NCI-H2196 (cell line): ENCODE results near the gene MACROD2.
"Not testable (repeated sequence)": the region's sequence is repeated elsewhere in the genome, so short reads cannot be mapped to it uniquely, and the experiment has no call there.

Experiments used
- DNase-seq: peaks from one replicate; lab custom pipeline; 2025; ENCODE audit not compliant: unreplicated experiment; lab: John Stamatoyannopoulos, UW

The MACROD2 gene

DNA sequence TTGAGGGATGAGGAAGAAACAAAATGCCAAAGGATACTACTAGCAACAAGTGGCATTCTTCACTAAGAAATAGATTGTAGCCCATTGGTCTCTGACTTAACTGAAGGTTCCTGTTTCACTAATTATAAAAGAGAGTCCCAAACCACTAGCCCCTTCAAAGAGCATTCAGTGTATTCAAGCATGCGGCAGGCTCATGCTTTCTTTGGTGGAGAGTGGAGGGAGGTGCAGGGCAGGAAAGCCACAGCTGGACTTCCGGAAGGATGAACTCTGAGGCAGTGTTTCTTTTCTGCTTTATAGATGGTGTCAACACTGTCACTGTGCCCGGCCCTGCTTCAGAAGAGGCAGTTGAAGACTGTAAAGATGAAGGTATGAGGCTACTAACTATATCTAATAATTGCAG is 1941.9 kb downstream of the MACROD2 start:
- DNase-seq = no peak

DNA sequence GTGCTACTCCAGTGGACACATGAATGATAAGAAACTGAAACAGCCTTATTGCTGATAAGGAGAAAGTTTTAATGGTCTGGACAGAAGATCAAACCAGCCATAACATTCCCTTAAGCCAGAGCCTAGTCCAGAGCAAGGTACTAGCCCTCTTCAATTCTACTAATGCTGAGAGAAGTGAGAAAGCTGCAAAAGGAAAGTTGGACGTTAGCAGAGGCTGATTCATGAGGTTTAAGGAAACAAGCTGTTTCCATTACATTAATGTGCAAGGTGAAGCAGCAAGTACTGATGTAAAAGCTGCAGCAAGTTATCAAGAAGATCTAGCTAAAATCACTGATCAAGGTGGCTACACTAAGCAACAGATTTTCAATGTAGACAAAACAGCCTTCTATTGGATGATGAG is 1943.5 kb downstream of the MACROD2 start:
- DNase-seq = no peak

DNA sequence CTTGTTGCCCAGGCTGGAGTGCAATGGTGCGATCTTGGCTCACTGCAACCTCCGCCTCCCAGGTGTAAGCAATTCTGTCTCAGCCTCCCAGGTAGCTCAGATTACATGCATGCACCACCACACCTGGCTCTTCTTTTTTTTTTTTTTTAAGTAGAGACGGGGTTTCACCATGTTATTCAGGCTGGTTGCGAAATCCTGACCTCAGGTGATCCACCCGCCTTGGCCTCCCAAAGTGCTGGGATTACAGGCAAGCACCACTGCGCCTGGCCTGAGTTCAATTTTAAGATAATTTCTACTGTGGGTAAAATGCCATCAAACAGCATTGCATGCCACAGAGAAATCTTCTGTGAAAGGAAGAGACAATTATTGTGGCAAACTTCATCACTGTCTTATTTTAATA is 1944.8 kb downstream of the MACROD2 start:
- DNase-seq = no peak

DNA sequence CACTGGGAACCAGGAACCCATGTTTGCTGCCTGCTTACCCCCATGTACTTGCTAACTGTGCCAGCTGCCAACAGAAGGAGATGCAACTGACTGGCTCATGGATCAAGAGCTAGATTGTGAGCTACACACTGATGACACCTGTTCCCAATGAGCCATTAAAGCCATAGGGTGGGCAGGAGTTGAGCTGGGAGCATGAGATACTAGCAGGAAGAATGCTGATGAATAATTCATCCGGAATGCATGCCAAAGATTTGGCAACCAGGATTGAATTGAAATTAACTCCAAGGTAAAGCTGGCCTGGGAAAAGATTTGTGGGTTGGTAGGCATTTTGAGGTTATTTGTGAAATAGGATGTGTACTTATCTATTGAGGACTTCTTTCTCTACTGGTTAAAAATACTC is 1946.8 kb downstream of the MACROD2 start:
- DNase-seq = no peak

DNA sequence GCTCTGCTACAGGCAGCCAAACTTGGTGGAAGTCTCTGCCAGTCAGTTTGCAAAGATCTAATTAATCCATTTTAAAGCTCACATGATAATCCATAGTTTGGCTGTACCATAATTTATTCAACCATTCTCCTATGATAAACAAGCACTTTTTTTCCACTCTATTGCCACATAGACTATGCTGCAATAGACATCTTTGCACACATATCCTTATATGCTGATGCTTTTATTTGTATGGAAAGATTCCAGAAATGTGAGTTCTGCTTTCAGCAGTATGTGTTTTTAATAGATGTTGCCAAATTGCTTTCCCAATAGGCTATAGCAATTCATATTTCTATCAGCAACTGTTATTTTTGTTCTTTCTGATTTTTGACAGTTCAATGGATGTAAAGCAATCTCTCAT is 1950.0 kb downstream of the MACROD2 start:
- DNase-seq = no peak

DNA sequence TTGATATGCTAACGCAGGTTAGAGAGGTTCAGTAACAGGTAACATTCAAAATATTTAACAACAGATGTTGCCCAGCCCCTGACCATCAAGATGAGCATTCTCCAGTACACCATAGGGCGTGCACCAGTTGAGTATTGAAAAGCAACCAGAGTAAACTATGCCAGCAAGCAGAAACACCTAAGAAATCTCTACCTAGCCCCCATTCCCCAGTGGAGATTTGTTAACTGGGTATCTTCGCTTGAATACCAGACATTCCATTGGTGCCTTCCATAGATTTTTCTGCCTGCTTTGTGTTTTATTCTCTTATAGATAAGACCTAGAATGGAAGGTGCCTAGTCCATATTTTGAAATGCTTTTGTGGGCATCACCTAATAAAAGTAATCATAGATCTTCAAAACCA is 1954.1 kb downstream of the MACROD2 start:
- DNase-seq = no peak

DNA sequence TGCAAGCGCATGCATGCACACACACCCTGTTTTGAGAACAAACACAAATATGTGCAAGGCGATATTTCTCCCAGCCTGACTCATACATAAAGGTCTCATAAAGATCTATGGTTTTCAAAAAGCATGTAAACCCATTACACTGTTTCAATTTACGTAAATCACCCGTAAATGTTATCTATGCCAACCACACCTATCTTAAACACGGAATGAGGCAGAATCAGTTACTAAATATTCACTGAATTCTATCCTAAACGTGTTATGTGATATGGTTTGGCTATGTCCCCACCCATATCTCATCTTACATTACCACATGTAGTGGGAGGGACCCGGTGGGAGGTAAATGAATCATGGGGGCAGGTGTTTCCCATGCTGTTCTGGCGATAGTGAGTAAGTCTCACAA is 1956.3 kb downstream of the MACROD2 start:
- no peak for DNase-seq

DNA sequence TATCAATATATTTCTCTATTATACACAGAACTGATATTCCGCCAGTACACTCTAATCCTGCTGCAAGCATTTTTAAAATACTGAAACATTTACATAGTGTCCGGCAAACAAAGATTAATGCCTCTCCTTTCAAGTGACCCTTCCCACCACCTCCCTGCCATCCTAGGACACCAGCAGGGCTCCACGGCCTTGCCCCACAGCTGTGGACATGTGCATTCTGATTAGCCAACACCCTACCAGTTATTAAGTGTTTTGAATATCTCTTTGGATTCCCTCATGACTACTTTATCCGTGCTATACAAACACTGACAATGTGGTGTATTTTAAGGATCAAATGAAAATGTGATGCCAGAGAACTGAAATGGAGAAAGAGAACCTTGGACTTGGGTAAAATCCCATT is 1962.8 kb downstream of the MACROD2 start:
- no peak for DNase-seq

DNA sequence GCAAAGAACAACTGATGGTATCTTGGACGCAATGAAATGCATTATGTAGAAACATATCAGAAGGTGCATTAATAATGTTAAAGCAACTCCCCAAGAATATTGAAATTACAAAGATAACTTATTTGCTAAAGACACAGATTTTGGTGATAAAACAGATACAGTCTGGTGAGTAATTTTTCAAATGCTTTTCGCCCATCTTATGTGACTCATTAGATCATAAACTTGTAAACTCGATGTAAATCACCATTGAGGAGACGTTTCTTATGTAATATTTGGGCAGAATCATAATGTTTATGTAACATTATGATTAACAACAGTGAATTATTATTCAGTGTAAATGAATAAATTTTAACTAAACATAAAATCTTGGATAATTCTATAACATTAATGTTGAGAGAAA is 1969.8 kb downstream of the MACROD2 start:
- no peak for DNase-seq

DNA sequence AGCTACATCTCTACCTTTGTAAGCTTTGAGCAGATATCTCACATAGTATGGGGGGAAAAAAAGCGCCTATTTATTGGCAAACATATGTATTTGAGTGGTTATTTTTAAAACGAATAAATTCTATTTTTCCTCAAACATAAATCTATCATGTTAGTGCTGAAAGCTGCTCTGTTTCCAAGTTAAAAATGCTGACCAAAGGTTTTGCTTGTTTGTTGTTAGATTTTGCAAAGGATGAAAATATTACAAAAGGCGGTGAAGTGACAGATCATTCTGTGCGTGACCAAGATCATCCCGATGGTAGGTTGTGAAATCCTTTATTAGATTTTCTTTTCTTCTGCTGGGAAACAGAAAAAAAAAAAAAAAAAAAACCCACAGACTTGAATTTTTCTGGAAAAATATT is 1972.0 kb downstream of the MACROD2 start:
- no peak for DNase-seq

DNA sequence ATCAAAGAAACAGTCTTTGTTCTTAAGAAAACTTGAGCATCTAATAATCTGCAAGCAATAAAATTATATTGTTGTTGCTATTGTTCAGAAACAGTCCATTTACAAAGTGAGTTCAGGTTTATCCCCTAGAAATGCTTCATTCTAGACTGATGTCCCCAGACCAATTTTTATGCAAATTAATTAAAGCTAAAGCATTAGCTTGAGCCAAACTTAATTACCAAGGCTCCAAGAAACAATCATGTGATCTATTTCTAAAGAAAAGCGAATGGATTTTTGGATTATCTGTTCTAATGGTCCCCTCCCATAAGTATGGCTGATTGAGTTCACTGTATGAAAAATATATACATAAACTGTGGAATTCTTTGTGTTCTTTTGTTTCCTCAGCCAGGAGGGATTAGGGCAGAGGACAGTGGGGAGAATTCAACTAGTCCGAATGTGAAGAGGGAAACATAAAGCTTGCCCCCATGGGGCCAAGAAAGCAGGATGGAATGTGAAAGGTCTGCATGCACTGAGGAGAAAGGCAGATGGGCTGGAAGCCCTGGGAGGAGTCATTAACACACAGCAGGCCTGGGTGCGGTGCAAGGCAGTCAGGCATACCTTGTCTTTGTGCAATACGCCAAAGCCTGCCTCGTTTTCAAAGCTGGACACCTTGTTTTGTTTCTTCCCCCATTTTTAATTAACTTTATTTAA is 1980.9 kb downstream of the MACROD2 start:
- DNase-seq = no peak

DNA sequence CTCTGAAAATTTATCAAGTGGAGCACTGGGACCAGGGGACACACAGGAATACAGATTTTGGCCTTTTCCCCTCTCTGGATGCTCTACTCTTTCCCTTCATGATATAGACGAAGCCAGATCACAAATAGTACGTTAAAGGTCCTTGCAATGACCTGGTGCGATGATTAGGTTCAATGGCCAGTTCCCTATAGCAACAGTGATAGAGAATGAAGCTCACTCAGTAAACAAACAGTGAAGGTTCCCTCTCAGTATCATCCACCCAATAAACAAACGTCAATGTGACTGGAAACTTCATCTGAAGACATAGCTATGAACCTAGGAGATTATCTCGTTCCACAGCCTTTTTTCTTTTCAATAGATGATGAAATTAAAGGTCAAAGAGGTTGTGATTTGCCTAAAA is 1981.7 kb downstream of the MACROD2 start:
- no peak for DNase-seq

DNA sequence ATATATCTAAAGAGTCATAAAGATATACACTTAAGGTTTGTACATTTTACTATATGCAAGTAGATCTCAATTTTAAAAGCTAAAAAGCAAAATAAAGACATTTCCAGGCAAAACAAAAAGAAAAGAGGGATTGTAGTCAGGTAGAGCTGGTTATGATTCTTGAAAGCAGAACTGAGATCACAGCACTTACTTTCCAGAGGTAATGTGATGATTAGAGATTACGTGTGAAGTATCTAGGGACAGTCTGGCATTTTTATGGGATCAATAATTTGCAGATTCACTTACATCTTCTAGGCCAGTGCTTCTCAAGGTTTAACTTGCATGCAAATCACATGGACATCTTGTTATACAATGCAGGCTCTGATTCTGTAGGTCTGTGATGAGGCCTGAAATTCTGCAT is 1982.4 kb downstream of the MACROD2 start:
- no peak for DNase-seq

DNA sequence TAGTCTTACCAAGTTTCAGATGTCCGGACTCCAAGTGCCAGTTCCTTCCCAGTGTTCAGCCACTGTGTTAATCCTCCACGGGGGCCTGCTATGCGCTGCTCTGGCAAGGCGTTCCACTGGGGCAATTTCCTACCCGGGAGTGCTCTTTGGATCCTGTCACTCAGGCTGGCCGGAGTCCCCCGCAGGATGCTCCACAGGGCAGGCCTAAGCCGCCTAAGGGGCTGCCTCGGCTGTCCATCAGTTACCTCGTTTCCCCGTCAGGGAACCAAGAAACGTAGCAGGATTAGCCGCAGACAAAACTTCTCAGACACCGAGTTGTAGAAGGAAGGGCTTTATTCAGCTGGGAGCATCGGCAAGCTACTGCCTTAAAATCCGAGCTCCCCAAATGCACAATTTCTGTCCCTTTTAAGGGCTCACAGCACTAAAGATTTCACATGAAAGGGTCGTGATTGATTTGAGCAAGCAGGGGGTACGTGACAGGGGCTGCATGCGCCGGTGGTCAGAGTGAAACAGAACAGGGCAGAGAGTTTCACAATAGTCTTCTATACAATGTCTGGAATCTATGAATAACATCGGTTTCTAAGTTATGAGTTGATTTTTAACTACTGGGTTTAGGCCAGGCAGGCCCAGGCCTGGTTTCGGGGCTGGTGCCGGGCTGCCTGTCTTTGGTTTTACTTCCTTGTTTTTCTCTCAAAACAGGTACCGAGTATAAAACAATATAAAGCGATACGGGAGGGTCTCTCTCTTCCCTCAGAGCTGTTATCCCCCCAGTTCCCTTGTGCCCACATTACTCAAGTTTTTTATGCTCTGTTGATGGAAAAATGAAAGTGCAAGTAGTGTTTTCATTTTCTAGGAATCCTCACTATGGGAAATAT is 1990.4 kb downstream of the MACROD2 start:
- DNase-seq = not testable (repeated sequence)

DNA sequence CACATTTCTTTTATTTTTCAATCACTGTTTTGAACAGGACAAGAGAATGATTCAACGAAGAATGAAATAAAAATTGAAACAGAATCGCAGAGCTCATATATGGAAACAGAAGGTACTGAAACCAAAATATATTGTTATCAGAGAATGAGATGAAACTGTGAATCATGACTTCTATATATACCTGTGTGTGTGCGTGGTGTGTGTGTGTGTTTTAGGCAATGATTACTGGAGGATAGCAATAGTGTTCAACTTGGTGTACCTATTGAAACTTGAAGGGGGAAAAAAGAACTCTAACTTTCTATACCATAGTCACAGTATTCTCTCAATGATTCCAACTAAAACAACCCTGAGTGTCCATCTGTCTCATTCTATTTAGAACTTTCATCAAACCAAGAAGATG is 1991.4 kb downstream of the MACROD2 start:
- DNase-seq = no peak

DNA sequence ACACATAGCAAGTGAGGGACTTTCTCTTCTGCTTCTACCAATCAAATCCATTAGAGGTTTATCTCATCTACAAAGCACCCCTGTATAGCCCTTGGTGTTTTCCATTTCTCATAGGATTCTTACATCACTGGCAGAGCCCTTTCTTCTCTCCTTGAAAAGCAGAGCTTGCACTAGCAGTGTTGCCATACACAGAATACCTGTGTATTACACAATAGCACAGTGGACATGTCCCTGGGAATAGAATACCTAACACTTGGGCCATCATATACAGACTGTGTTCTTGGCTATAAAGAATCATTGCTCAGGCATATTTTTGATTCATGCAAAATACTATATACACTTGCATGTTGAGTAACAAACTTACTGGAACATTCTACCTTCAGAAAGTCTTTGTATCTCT is 1996.0 kb downstream of the MACROD2 start:
- DNase-seq = no peak

DNA sequence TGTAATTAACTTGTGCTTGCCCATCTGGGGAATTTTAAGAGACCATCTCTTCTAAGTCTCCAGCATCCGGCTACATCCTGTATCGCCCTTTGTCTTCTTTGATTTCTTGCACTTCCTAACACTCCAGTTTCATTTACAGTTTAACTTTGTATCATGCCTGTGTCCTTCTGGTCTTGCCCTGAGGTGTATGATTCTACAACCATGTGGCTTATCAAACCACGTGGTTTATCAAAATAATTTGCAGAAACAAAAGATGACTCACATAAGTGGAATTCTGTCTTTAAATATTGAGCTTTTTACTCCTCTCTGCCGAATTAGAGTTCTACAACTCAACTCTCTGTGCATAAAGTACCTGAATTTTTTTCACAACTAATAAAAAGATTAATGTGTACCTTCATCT is 1997.2 kb downstream of the MACROD2 start:
- DNase-seq = no peak

DNA sequence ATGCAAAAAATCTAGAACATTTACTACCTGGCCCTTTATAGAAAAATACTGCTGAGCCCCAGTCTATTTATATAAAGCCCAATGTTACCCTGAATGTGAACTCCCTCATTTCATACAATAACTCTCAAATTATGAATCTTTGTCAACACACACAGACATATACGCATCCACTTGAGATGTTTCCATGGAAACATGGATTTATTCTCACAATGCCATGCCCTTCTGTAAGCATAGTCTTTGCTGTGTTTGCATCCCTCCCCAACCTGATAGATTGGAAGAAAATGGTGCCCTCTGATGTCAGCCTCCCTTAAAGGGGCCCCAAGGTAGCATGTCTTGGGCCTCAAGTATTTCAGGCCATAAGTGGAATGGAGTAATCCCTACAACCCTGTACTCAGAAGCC is 2004.8 kb downstream of the MACROD2 start:
- DNase-seq = no peak

DNA sequence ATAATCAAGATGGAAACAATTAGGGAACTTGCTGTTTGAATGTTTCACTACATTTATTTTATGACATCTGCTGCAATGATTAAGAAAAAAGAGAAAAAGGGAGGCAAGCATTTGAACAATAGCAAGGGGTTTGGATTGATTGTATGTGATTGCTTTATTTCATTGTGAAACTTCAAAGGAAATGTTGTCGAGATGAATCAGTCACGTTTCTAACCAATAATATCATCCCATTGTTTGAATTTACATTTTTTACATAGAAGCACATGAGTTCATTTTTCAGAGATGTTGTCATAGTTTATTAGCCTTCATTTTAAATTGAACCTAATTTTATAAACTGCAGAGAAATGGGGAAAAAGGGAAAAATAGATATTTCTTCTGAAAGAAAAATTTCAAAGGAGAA is 2006.0 kb downstream of the MACROD2 start:
- no peak for DNase-seq

DNA sequence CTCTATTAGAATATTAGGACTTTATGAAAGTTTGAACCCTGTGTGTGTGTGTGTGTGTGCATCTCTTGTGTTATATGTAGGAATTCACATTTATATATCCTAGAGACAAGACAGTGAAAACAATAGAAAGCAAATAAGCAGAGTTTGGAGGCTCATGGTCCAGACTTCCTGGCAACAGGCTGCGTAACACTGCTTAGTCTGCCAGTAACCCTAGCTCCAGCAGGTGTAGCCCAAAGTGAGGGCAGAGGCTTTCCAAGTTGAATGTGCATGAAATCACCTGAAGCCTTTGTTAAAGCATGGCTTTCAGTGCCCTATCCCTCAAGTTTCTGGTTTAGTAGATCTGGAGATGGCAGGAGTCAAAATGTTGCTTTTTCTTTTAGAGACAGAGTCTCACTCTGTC is 2008.0 kb downstream of the MACROD2 start:
- no peak for DNase-seq

DNA sequence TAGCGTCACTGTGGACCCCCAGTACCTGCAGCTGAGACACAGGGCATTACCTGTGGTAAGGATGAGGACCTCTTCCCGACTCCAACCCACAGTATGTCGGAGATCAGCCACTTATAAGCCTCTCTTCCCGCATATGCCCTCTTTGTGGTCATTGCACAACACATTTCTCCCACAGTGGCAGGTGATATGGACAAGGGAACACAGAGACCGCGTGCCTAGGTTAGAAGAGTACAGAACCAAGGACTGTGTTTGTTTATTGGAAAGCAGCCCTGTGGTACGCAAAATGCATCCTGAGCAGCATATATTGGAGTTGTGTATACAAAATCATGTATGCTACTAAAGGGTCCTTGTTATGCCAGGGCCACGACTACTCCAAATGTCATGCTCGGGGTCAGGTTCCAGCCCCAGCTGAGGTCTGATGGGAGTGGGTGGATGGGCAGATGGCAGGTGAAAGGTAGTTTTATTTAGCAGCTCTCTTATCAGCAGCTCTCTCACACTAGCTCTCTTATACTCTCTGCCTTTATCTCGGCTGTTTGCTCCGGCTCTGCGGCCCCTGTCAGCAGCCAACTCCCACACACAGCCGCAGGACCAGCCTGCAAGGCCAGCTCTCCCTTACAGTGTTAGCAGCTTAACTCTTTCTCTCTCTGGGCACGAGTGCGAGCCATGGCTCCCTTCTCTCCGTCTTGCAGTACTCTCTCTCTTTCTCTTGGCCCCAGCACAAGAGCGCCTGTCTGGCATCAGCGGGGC is 2009.0 kb downstream of the MACROD2 start:
- DNase-seq = no peak
